ENCODE measurements around the gene ABLIM2.

DNA sequence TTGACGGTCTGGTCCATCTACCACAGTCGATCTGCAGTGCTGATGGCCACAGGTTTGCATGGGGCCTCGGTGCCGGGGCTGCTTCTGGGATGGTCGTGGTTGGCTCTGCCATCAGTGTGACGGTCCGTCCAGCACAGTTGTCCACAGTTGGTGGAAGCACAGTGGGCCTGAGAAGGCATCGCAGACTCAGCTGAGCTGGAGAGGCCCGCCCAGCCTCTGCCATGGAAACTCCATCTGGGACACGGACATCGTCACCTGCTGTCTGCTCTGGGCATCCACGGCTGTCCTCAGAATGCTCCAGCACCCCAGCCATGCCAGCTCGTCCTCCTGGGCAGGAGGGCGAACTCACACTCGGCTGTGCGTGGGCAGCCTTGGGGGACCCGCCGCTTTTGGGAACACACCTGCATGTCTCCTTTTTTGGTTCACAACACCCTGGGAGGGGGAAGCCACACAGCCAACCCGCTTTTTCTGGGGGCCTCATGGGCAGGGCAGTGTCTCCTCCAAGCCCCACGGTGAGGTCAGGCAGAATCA lies 33.0 kb downstream of the ABLIM2 start:
- no peak for TF ChIP-seq CTCF (IDR thresholded peaks at IDR 0.05; ENCODE audit: insufficient read depth, low read length, poor library complexity, severe bottlenecking)
- TF ChIP-seq EZH2phosphoT487 (conservative IDR thresholded peaks at IDR 0.05; ENCODE audit: low read length): no peak
